NCI-H2029 treated with DMSO at 0.1 percent for 48 hours (cell line): ENCODE results near the gene SSH3.
"Not testable (repeated sequence)": the region's sequence is repeated elsewhere in the genome, so short reads cannot be mapped to it uniquely, and the experiment has no call there.

Experiments
- DNase-seq: peaks from one replicate; lab custom pipeline; 2025; lab: John Stamatoyannopoulos, UW

Gene SSH3

DNA sequence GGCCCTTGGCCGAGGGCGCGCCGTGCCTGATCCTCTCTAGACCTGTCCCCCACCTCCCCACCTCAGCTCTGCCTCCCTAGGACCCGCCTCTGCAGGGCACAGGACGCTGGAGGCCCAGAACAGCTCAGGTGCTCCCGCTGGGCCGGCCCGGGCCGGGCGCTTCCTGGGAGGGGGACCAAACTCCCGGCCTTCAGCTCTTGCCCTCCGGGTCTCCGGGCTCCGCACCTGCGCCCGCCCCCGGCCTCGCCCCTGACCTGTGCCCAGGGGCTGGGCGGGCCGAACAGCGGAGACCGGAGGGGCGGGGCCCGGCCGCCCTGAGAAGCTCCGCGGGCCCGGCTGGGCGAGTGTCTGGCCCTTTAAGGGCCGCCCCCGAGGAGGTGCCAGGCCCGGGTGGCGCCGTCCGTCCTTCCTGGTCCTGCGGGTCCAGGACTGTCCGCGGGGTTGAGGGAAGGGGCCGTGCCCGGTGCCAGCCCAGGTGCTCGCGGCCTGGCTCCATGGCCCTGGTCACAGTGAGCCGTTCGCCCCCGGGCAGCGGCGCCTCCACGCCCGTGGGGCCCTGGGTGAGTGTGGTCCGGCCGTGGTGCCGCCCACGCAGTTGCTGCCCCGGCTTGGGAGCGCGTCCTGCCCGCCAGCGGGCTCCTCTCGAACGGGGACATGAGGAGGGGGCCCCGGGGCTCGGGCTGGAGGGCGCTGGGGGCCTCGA, at the start of gene SSH3:
Gene SSH3, plus strand, starts transcription at position 399 of the 703 bp plus-strand sequence. Its CDS starts 96 bp downstream, at position 495.
- peak; percentile 20 for DNase-seq

- no peak for DNase-seq
Measured at GRCh38 chr11:67253872-67254624, 49.3 kb upstream of the SSH3 start.

GRCh38 chr11:67254798-67255197, 48.5 kb upstream of the SSH3 start:
- DNase-seq: no peak

DNA sequence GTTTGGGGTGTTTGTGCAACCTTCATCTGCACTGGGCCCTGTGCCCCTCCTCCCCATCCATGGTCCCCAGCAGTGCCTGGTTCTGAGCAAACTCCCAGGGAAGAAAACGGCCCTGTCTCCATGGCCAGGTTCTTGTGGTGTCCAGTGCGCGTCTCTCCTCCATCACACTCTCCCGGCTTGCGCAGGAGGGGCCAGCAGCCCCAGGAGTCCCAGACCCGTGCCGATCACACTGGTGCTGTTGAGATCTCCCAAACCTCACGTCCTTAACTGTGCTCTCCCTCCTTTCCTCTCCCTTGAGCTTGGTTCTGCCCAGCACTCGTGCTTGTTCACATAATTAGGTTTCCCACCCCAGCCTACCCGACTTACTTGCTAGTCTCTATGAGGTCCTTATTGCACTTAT, 48.0 kb upstream of the SSH3 start:
- no peak for DNase-seq

DNA sequence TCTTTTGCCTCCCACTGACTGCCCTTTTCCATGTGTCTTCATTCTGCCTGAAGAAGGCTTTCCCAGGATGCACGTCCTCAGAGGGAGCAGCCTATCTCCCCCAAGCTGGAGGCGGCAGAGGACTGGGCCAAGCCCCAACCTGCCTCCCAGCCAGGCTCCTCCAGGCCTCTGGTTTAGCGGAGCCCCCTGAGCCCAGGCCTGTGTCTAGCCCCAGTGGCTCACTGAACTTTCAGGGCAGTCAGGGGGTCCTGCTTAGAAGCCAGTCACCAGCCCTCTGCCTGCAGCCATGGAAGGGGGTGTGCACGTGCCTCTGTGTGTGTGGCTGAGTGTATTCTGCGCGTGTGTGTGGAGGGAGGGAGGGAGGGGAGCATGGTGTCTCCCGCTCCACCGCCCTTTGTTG, 47.5 kb upstream of the SSH3 start:
- DNase-seq: no peak

- no peak for DNase-seq
Measured at GRCh38 chr11:67256477-67257135, 46.7 kb upstream of the SSH3 start.

DNA sequence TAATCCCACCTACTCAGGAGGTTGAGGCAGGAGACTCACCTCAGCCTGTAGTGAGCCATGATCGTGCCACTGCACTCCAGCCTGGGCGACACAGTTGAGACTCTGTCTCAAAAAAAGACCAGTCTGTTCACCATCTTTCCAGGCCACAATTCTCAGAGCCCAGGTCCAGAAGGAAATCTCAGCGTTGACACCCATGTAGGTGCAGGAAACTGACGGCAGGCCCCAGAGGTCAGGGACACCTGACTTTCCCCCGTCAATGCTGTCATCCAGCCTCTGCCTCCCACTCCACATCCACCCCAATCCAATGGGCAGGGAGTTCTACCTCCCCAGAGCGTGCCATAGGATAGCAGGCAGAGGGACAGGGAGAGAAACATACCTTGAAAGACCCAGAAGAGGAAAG, 42.9 kb upstream of the SSH3 start:
- no peak for DNase-seq

DNA sequence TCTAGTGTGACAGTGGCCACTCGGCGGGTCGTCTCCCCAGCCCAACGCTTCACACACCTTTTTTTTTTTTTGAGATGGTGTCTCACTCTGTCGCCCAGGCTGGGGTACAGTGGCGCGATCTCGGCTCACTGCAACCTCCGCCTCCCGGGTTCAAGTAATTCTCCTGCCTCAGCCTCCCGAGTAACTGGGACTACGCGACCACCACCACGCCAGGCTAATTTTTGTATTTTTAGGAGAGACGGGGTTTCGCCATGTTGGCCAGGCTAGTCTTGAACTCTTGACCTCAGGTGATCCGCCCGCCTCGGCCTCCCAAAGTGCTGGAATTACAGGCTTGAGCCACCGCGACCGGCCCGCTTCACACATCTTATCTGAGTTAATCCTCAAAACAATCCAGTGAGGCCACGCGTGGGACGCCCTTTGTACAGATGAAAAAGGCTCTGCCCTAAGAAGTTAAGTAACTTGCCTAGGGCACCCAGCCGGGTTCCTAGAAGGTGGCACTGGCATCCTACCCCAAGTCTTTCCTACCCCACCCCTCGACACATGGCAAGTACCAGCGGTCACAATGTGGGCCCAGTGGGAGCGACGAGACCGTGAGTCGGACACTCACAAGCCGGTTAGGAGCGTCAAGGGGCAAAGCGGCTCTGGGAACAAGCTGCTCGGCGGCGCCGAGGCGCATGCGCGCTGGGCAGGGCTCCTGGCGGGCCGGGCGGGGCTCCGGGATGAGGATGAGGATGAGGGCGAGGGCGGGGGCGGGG, 42.3 kb upstream of the SSH3 start:
- DNase-seq: not testable (repeated sequence)

DNA sequence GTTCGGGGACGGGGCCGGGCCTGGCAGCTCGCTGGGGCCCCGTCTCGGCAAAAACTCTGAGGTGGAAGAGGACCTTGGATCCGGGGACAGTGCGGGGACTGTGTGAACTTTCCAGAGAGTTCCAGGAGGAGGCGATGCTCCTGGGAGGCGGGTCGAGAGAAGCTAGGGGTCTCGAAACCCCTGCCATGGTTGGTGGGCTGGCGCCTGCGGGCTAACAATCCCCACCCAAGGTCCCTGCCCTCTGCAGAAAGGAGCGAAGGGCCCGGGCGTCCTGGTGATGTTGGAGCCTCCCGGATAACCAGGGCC, 41.7 kb upstream of the SSH3 start:
- DNase-seq: no peak

DNA sequence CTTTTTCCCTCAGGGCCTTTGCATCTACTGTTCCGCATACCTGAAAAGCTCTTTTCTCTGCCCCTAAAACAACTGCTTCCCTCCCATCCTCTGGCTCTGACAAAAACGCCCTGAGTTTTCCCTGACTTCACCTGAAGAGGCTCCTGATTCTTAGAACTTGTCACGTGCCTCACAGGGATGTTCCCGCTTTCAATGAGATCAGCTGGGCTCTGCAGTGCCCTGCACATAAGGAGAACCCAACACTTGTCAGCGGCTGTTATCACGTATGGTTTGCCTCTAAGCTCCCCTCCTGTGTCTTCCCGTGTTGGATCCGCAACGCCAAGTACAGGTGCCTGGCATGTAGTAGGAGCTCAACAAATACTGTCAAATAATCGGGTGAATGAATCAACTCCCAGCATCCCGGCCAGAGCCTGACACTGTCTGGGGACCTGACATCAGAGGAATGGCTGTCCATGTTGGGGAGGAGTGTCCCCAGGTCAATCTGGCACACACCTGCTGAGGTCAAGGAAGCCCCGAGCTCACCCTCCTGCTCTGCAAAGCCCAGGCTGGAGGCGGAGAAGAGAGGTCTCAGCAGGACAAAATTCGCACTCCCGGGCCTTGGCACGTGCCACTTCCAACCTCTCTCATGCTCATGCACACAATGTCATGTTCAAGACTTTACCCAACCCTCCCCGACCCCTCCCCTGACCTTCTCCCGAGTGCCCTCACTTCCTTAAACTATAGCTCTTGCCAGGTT, 41.2 kb upstream of the SSH3 start:
- no peak for DNase-seq

DNA sequence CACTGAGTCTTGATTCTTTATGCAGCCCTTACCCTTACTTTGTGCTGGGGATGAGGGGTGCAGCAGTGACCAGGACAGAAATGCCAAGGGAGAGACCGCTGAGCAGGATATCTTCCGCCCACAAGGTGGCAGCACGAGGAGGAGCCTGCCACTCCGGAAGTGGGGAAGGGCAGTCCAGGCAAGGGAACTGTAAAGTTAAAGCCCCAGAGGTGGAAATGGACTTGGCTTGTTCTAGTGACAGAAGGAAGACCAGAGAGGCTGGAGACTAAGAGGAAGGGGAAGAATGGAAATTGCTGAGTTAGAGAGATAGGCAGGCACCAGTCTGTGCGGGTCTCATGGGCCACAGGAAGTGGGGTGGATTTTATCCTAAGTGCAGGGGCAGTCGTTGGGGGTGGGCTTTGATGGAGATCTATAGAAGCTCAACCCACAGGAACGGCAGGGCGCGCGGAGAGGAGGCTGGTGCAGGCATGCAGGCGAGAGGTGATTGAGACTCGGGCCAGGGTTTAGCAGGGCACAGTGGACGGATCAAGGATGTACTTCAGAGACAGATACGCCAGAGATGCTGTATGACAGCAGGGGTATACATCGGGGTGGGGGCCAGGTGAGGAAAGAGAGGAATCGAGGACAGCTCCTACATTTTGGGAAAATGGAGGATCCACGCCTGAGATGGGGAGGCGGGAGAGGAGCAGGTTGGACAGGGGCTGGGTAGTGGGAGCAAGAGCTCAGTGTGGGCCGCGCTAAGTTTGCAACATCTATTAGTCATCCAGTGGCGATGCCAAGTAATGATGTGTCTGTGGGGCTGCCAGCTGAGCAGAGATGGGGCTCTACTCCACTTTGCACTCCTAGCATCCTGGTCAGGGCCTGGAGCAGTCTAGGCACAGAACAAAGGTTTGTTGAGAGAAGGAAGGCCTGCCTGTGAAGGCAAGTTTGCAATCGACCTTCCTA, 40.3 kb upstream of the SSH3 start:
- DNase-seq: peak; percentile 67

GRCh38 chr11:67264260-67264659, 39.1 kb upstream of the SSH3 start:
- DNase-seq: no peak

DNA sequence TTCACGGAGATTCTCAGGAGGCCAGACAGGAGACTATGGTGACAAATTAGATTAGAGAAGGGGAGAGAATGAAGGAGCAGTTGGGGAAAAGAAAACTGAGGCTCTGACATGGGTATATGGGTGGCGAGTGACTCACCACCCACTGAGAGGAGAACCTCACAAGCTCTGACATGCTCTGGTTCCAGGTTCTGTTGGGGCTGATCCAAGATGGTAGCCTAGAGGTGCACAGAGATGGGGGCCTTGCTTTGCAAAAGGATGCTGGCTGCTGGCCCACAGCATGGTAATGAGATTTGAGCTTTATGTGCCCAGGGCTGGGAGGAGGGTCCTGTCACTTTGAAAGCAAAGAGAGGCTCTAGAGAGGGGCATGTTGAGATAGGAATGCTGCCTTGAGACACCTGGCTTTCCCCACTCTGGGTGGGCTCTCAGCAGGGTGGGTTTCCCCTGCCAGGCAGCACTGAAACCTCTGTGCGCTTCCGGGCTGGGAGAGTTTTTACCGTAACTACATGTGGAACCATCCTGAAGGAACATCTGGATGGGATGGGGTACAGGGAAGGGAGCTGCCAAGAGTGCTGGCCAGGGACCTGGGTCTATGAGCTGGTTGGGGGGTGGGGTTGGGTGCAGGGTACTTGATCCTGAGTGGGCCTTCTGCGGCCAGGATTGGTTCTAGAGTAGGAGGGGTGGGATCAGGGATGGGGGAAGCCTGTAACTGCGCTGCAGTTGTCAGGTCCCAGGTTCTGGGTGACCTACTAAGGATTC, 38.3 kb upstream of the SSH3 start:
- no peak for DNase-seq

GRCh38 chr11:67265633-67266448, 37.5 kb upstream of the SSH3 start:
- no peak for DNase-seq

DNA sequence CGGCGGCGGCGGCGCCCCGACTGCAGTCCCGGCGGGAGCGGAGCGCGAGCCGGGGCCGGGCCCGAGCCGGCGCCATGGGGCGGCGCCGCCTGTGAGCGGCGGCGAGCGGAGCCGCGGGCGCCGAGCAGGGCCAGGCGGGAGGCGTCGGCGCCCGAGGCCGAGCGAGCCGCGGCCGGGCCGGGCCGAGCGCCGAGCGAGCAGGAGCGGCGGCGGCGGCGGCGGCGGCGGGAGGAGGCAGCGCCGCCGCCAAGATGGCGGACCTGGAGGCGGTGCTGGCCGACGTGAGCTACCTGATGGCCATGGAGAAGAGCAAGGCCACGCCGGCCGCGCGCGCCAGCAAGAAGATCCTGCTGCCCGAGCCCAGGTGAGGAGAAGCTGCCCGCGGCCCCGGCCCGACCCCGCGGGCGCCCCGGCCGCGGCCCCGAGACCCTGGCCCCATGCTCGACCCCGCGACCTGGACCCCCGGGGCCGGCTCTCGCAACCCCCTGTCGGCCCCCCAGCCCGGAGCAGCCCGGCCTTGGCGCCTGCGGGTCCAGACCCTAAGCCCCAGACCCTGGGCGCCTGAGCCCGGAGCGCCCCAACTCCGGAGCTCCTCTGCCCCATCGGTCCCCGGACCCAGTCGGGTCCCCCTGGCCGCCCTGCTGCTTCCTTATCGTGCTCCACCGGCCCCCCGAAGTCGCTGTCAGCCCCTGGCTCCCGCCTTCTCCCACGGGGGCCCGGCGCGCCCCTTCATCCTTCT, 36.7 kb upstream of the SSH3 start, which contains the start of gene GRK2:
Gene GRK2, plus strand, starts transcription at position 25 of the 739 bp plus-strand sequence. Its CDS starts 227 bp downstream, at position 252.
- DNase-seq: peak; percentile 27

GRCh38 chr11:67267188-67268080, 35.9 kb upstream of the SSH3 start:
- peak; percentile 37 for DNase-seq
